Right ventricle myocardium inferior (tissue), 1 donor: ENCODE data around the gene SOX10. TPM values are rescaled to one million over a fixed set of nuclear protein-coding genes. Genes with fewer than 3 reads are reported as not detected.
A peak's percentile ranks its signal among the peaks of the same experiment; 100 is the strongest.

Experiments used
- ATAC-seq: fragments of 200-7000 bp; cut with Tn5 transposase; one replicate; pipeline ENCODE4 v1.9.1; 2020; ENCODE audit warnings: mild to moderate bottlenecking, moderate library complexity
- DNase-seq: peaks from one replicate; pipeline ENCODE4 v3.0.0; 2021; ENCODE audit errors: missing footprints
- intact Hi-C: fragments of 100-400 bp; cut with DNase I; formaldehyde crosslinking; loops from one replicate; pipeline ENCODE4 v1.11.0; 2022
- long read RNA-seq: library from polyadenylated mRNA; unstranded; transcript quantifications from one replicate; pipeline ENCODE4 v2.0.0, GENCODE V29; 2021
- total RNA-seq: library from RNA; stranded (reverse); fragmentation: NEBNext Ultra II Directional; extraction: Animal tissue kit (Norgen Biotek cat#: 25700); gene quantifications from one replicate; pipeline ENCODE4 v1.2.1, GENCODE V29; 2021
- donor health status: DM: no; HTN: yes; CAD: no; lungs with severe emphysema.

The SOX10 gene
- total RNA-seq, result 1.9 TPM
- long read RNA-seq, result 0 reads

- intact Hi-C loops, result no loop called here
- ATAC-seq (no peak), DNase-seq (no peak)
These were observed at the start of gene SOX10 for GRCh38 chr22:37983860-37984791. SOX10 (minus strand) TSS chr22:37984555; CDS start chr22:37983784, 771 bp downstream.

GRCh38 chr22:38033522-38034277 lies 49.3 kb upstream of the SOX10 start:
- ATAC-seq (no peak), DNase-seq (no peak)
- intact Hi-C loops, result no loop called here

- no peak for ATAC-seq
- intact Hi-C loops, result no loop called here
- DNase-seq, result peak; percentile 55
These were observed 48.5 kb upstream of the SOX10 start for GRCh38 chr22:38032681-38033521.

- DNase-seq (peak; percentile 45), ATAC-seq (no peak)
- intact Hi-C loops, result no loop called here
These were observed 47.1 kb upstream of the SOX10 start for GRCh38 chr22:38031491-38031890.

GRCh38 chr22:38030311-38031133 lies 46.2 kb upstream of the SOX10 start:
- peak; percentile 46 for DNase-seq
- no peak for ATAC-seq
- intact Hi-C loops, result no loop called here

GRCh38 chr22:38029901-38030300 lies 45.5 kb upstream of the SOX10 start:
- no peak for ATAC-seq
- DNase-seq, result no peak
- intact Hi-C loops, result no loop called here

GRCh38 chr22:38029370-38029769 lies 45.0 kb upstream of the SOX10 start:
- intact Hi-C loops, result no loop called here

GRCh38 chr22:38028344-38029130 lies 44.2 kb upstream of the SOX10 start:
- intact Hi-C loops, result no loop called here
- peak; percentile 54 for DNase-seq
- no peak for ATAC-seq

More at GRCh38 chr22:38029370-38029769, 45.0 kb upstream of the SOX10 start:
- DNase-seq (peak; percentile 15), ATAC-seq (no peak)

- ATAC-seq (no peak), DNase-seq (peak; percentile 66)
- intact Hi-C loops, result no loop called here
These were observed 43.1 kb upstream of the SOX10 start for GRCh38 chr22:38027487-38027886.

- intact Hi-C loops, result no loop called here
- ATAC-seq, result no peak
- peak; percentile 16 for DNase-seq
These were observed 42.1 kb upstream of the SOX10 start for GRCh38 chr22:38026130-38027111.

- intact Hi-C loops, result no loop called here
- no peak for ATAC-seq
- peak; percentile 35 for DNase-seq
These were observed 41.2 kb upstream of the SOX10 start for GRCh38 chr22:38025514-38025913.

- no peak for DNase-seq
- no peak for ATAC-seq
These were observed 38.7 kb upstream of the SOX10 start for GRCh38 chr22:38023045-38023444.

GRCh38 chr22:38021206-38021605 lies 36.9 kb upstream of the SOX10 start:
- ATAC-seq (no peak), DNase-seq (no peak)
- intact Hi-C loops, result no loop called here

More at GRCh38 chr22:38023045-38023444, 38.7 kb upstream of the SOX10 start:
- intact Hi-C loops, result no loop called here

GRCh38 chr22:38018938-38019827 lies 34.8 kb upstream of the SOX10 start:
- DNase-seq (peak; percentile 43), ATAC-seq (no peak)
- intact Hi-C loops, result no loop called here
